HEK293 (cell line): ENCODE data around the gene RAD54L.

Source experiments
- HOXD13 ChIP-seq: sonication (generic); formaldehyde crosslinking; IDR thresholded peaks from 2 replicates; pipeline ENCODE4 v1.8.0; 2022; ENCODE audit warnings: missing genetic modification reagents, borderline replicate concordance
- REPIN1 ChIP-seq: fragments of 450-650 bp; formaldehyde crosslinking; IDR thresholded peaks from 2 replicates; pipeline ENCODE4 v1.5.1; 2017; ENCODE audit warnings: missing biosample characterization, missing genetic modification characterization, low read depth
- ZBTB20 ChIP-seq: fragments of 450-650 bp; formaldehyde crosslinking; IDR thresholded peaks from 2 replicates; pipeline ENCODE4 v1.5.1; 2016; ENCODE audit warnings: missing biosample characterization, missing genetic modification characterization
- ZNF140 ChIP-seq: fragments of 450-650 bp; formaldehyde crosslinking; IDR thresholded peaks from 2 replicates; pipeline ENCODE4 v1.5.1; 2016; ENCODE audit warnings: missing biosample characterization, missing genetic modification characterization
- ZNF155 ChIP-seq: fragments of 450-650 bp; formaldehyde crosslinking; IDR thresholded peaks from 2 replicates; pipeline ENCODE4 v1.5.1; 2016; ENCODE audit warnings: missing biosample characterization, missing genetic modification characterization
- ZNF239 ChIP-seq: fragments of 450-650 bp; formaldehyde crosslinking; IDR thresholded peaks from 2 replicates; pipeline ENCODE4 v1.5.1; 2016; ENCODE audit warnings: missing biosample characterization, missing genetic modification characterization
- ZNF350 ChIP-seq: fragments of 450-650 bp; formaldehyde crosslinking; IDR thresholded peaks from 2 replicates; pipeline ENCODE4 v1.5.0; 2017; ENCODE audit warnings: missing biosample characterization, mild to moderate bottlenecking, missing genetic modification characterization
- ZNF514 ChIP-seq: fragments of 450-650 bp; formaldehyde crosslinking; IDR thresholded peaks from 2 replicates; pipeline ENCODE4 v1.5.1; 2016; ENCODE audit warnings: missing biosample characterization, missing genetic modification characterization
- TF ChIP-seq, protein P1 (sequence below): fragments of 450-650 bp; formaldehyde crosslinking; IDR thresholded peaks from 2 replicates; pipeline ENCODE4 v1.5.1; 2016; ENCODE audit warnings: missing biosample characterization, missing genetic modification characterization

DNA sequence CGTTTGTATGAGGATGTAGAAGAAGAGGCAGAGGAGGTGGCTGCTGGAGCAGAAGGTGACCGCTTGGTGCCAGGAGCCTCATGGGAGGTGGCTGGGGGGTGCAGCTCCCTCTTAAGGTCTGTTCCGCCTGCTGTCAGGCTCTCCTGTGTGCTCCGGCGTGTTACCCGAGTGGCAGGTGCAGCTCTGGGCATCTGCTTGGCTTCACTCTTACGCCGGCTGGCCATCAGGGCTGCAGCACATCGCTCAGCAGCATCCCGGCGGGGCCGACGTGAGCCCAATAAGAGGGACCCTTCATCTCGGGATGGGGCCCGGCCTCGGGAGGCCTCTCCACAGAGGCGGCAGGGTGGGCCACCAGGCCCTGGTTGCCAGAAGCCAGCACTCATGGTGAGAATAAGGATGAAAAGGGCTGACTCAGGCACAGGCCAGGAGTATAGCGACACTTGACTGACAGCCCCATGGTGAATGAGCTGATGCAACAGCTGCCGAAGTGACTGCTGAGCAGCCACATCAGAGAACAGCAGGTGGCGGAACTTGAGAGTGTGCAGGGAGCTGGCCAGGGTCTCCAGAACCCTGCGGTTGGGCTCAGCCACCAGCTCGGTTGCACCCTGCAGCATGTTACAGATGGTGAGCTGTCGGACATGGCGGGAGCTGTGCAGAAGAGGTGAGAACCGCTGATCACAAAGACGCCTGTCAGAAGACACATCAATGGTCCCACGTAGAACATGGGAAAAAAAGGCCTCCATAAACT lies 38.3 kb downstream of the RAD54L start:
- TF ChIP-seq, protein P1, sequence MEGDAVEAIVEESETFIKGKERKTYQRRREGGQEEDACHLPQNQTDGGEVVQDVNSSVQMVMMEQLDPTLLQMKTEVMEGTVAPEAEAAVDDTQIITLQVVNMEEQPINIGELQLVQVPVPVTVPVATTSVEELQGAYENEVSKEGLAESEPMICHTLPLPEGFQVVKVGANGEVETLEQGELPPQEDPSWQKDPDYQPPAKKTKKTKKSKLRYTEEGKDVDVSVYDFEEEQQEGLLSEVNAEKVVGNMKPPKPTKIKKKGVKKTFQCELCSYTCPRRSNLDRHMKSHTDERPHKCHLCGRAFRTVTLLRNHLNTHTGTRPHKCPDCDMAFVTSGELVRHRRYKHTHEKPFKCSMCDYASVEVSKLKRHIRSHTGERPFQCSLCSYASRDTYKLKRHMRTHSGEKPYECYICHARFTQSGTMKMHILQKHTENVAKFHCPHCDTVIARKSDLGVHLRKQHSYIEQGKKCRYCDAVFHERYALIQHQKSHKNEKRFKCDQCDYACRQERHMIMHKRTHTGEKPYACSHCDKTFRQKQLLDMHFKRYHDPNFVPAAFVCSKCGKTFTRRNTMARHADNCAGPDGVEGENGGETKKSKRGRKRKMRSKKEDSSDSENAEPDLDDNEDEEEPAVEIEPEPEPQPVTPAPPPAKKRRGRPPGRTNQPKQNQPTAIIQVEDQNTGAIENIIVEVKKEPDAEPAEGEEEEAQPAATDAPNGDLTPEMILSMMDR (tag by site-specific recombination): no peak
- TF ChIP-seq ZNF350 (tag by site-specific recombination) (no peak), ZBTB20 (tag by site-specific recombination) (no peak), ZNF140 (tag by site-specific recombination) (no peak), HOXD13 (CRISPR knock-in tag) (no peak), REPIN1 (tag by site-specific recombination) (no peak), ZNF514 (no peak), ZNF155 (tag by site-specific recombination) (no peak), ZNF239 (tag by site-specific recombination) (no peak)
